DMS53 treated with DMSO at 0.1 percent for 48 hours (cell line): Measurements from ENCODE around the gene ANGPTL4.
"Not testable (repeated sequence)": the region's sequence is repeated elsewhere in the genome, so short reads cannot be mapped to it uniquely, and the experiment has no call there.

Experiments
- DNase-seq: peaks from one replicate; lab custom pipeline; 2025; ENCODE audit not compliant: unreplicated experiment; lab: John Stamatoyannopoulos, UW

The ANGPTL4 gene

GRCh38 chr19:8388612-8388958 lies 24.6 kb downstream of the ANGPTL4 start:
- DNase-seq = no peak

GRCh38 chr19:8389891-8390616 lies 26.1 kb downstream of the ANGPTL4 start, which contains the start of gene RAB11B:
Gene RAB11B, plus strand, starts transcription at chr19:8390360. Its CDS starts 57 bp downstream, at chr19:8390417.
- peak; percentile 98 for DNase-seq

- peak; percentile 60 for DNase-seq
These were observed 26.6 kb downstream of the ANGPTL4 start for GRCh38 chr19:8390617-8390981.

GRCh38 chr19:8391198-8392016 lies 27.5 kb downstream of the ANGPTL4 start:
- DNase-seq = no peak

- DNase-seq = no peak
These were observed 28.1 kb downstream of the ANGPTL4 start for GRCh38 chr19:8392017-8392591.

GRCh38 chr19:8393192-8393870 lies 29.4 kb downstream of the ANGPTL4 start:
- DNase-seq = no peak

GRCh38 chr19:8393871-8394250 lies 29.9 kb downstream of the ANGPTL4 start:
- no peak for DNase-seq

- no peak for DNase-seq
These were observed 31.7 kb downstream of the ANGPTL4 start for GRCh38 chr19:8395621-8396082.

- DNase-seq = no peak
These were observed 32.2 kb downstream of the ANGPTL4 start for GRCh38 chr19:8396185-8396562.

- DNase-seq = no peak
These were observed 32.7 kb downstream of the ANGPTL4 start for GRCh38 chr19:8396563-8397203.

GRCh38 chr19:8397271-8397670 lies 33.3 kb downstream of the ANGPTL4 start:
- DNase-seq = no peak

GRCh38 chr19:8397746-8398310 lies 33.9 kb downstream of the ANGPTL4 start:
- no peak for DNase-seq

GRCh38 chr19:8398311-8398771 lies 34.4 kb downstream of the ANGPTL4 start:
- no peak for DNase-seq

- no peak for DNase-seq
These were observed 35.8 kb downstream of the ANGPTL4 start for GRCh38 chr19:8399681-8400188.

- no peak for DNase-seq
These were observed 38.0 kb downstream of the ANGPTL4 start for GRCh38 chr19:8401981-8402411.

GRCh38 chr19:8403098-8403819 lies 39.3 kb downstream of the ANGPTL4 start:
- no peak for DNase-seq

- no peak for DNase-seq
These were observed 39.8 kb downstream of the ANGPTL4 start for GRCh38 chr19:8403820-8404109.

GRCh38 chr19:8404391-8405151 lies 40.6 kb downstream of the ANGPTL4 start:
- no peak for DNase-seq

- DNase-seq = not testable (repeated sequence)
These were observed 46.8 kb downstream of the ANGPTL4 start for GRCh38 chr19:8410718-8411117.
